Central memory CD4-positive, alpha-beta T cell (primary cell): ENCODE results near the gene HDAC5.
A peak's percentile ranks its signal among the peaks of the same experiment; 100 is the strongest.

Experiments used
- DNase-seq: peaks from one replicate; pipeline ENCODE4 v3.0.0; 2022

Gene HDAC5

DNA sequence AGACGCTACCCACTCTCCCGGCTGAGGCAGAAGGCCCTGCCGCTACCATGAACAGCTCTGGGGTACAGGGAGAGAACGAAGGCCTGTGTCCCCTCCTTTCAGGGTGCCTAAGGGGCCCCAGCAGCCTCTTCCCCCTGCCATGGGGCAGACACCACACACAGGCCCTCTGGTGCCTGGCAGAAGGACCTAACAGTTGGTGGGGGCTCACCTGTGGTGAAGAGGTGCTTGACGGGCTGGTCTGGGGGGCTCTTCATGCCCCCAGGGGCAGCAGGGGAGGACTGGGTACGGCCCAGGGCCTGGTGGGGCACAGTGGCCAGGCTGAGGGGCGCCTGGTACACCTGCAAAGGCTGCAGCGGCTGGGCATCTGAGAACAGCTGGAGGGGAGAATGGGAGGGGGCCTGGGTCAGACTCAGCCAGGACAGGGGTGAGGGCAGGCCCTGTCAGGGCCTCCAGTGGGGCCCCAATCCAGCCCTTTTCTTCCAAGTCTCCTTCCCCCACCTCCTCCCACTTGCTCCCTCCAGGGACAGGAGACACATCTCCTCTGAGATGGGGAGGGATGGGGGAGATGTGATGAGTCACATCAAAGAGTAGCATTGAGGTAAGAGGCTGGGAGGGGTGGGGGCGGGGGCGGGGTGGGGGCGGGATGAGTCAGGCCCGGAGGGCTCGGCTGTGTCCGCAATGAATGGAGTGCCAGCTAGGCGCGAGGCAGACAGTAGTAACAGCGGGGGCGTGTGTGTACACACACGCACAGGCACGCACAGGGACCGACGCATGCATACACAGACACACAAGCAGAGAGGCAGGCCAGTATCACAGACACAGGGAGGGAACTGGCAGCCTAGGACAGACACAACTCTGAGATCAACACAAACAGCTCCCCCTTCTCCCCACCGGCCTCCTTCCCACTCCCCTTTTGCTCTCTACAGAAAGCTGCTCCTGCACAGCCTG lies 36.8 kb downstream of the HDAC5 start:
- DNase-seq, result no peak

- no peak for DNase-seq
Measured at GRCh38 chr17:44085908-44086307, 37.5 kb downstream of the HDAC5 start.

DNA sequence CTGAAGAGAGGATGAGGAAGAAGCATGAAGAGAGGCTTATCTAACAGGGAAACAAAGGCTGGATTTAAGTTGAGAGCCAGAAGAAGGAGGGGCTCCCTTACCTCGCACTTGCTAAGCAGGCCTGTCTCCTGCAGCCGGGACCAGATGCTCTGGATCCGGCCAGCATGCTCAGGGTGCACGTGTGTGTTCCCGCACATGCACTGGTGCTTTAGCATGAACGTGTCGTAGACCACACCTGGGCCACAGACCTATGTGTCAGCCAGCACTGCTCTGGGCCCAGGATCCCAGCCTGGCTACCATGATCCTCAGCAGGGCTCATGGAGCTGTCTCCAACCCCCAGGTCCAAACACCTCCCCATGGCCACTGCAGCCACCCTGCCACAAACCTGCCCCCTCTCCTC lies 38.5 kb downstream of the HDAC5 start:
- DNase-seq, result no peak

GRCh38 chr17:44084131-44084538 lies 39.3 kb downstream of the HDAC5 start:
- DNase-seq, result no peak

GRCh38 chr17:44083250-44083849 lies 40.1 kb downstream of the HDAC5 start:
- DNase-seq, result no peak

GRCh38 chr17:44082256-44082927 lies 41.0 kb downstream of the HDAC5 start:
- no peak for DNase-seq

DNA sequence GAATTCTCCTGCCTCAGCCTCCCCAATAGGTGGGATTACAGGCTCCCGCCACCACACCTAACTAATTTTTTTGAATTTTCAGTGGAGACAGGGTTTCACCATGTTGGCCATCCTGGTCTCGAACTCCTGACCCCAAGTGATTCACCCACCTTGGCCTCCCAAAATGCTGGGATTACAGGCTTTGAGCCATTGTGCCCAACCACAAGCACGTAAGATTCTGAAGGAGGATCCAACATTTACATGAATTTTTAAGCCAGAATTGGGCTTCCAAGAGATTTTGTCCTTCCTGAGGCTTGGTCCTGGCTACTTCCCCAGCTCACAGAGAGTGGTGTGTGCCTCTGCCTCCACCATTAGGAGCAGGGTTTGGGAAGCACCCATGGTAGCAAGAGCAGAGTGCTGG lies 41.8 kb downstream of the HDAC5 start:
- DNase-seq, result no peak

GRCh38 chr17:44079877-44080821 lies 43.3 kb downstream of the HDAC5 start:
- DNase-seq, result no peak

GRCh38 chr17:44078412-44078811 lies 45.0 kb downstream of the HDAC5 start:
- DNase-seq, result no peak

DNA sequence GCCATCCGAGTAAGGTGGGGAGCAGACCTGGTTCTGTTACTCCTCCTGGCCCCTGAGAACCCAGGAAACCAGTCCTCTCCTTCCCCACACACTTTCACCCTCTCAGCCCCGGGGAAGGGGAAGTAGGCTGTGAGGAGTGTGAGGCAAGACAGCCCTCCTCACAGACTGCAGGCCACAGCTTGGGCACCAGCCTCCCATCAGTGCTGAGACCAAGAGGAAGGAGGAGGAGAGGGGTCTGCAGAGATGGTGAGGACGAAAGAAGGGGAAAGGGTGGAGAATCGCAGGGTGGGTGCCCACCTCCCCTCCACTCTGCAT lies 45.9 kb downstream of the HDAC5 start:
- no peak for DNase-seq

DNA sequence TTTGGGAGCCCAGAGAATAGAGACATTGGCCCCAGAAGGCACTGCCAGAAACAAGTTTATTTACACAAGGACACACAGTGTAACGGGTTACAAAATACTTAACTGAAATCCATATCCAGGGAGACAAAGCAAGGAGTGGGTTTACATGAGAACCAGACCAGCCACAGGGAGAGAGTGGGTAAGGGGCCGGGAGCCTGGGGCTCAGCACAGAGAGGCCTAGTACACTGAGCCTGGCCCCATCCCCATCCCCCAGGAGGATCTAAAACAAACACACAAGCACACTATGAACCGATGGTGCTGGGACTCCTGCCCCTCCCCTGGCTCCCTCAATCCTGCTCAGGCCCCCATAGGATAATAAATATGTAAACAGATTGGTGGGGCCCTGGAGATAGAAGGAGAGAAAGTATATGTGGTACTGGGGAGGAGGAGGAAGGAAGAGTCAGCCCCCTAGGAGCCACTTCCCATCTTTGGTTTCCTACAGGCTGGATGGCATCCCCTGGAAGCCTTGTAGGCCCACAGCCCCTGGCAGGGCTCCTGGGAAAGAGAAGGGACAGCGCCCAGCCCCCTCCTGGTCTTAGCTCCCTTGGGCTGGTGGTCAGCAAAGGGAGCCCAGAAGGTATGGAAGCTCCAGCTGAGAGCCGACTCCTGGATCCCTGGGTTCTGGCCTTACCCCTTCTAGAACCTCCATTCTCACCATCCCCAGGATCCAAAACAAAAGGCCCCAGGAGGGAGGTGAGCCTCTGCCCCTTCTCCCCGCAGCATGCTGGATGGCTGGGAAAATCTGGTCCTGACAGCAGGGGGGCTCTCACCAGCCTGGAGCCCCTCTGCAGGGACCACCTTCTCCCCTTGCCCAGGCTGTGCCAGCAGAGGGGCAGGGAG lies 46.5 kb downstream of the HDAC5 start:
- no peak for DNase-seq

DNA sequence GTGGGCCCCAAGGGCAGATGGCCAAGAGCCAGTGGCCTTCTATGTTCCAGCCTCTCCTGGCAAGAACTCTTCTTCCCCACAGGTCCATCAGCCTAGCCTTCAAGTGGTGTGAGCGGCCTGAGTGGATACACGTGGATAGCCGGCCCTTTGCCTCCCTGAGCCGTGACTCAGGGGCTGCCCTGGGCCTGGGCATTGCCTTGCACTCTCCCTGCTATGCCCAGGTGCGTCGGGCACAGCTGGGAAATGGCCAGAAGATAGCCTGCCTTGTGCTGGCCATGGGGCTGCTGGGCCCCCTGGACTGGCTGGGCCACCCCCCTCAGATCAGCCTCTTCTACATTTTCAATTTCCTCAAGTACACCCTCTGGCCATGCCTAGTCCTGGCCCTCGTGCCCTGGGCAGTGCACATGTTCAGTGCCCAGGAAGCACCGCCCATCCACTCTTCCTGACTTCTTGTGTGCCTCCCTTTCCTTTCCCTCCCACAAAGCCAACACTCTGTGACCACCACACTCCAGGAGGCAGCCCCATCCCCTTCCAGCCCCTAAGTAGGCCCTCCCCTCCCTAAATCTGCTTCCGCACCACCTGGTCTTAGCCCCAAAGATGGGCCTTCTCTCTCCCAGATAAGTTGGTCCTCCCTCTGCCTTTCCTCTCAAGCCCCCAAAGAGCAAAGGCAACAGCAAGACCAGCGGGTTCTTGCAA lies 47.7 kb downstream of the HDAC5 start:
- no peak for DNase-seq

- DNase-seq, result no peak
Measured at GRCh38 chr17:44074911-44075285, 48.5 kb downstream of the HDAC5 start.

DNA sequence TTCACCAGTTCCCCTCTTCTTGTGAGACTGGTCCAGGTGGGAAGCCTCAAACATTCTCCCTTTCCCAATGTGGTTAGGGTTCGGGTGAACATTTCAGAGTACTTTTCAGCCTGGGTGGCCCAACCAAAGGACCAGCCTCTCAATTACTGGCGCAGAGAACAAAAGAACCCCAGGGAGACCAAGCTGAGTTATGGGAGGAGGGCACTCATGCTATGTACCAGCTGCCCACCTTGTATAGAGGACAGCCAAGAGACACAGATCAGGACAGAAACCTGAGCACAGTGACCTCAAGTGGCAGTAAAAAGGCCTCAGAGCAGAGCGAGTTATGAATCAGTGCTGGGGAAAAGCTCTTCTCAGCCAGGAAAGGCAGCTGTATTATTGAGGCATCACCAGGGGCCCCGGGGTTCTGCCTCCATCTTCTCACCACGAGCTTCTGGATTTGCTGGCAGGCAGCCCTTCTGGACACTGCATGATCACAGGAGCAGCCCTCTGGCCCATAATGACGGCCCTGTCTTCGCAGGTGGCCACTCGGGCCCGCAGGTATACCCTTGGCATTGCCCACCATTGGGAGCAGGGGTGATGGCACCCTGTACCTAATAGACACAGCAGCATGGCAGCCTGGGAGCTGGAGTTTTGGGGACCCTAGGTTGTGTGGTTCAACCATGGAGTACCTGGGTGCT lies 49.1 kb downstream of the HDAC5 start:
- DNase-seq, result no peak

DNA sequence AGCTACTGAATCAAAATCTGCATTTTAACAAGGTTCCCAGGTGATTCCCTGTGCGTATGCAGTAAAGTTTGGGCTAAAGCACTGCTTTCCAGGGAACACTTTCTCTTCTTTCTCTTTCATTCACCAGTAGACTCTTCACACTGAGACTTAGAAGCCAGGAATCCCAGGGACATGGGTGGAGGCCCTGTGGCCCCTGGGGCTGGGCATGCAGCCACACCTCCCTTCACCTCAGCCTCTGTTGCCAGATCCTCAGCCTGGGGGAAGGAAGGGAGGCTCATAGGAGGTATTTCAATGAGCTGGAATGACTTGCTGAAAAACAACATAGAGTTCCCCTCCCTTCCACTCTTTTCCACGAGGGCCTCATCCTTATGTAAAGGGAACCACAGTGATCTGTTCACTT lies 51.7 kb downstream of the HDAC5 start:
- DNase-seq, result no peak

- DNase-seq, result no peak
Measured at GRCh38 chr17:44071198-44071520, 52.3 kb downstream of the HDAC5 start.

- DNase-seq, result peak; percentile 64
Measured at GRCh38 chr17:44070455-44071197, 52.8 kb downstream of the HDAC5 start, which contains the start of gene G6PC3. TSS of gene G6PC3 (plus strand) at chr17:44070735. CDS start at chr17:44070966, 231 bp downstream.

GRCh38 chr17:44069974-44070454 lies 53.4 kb downstream of the HDAC5 start:
- DNase-seq, result no peak

DNA sequence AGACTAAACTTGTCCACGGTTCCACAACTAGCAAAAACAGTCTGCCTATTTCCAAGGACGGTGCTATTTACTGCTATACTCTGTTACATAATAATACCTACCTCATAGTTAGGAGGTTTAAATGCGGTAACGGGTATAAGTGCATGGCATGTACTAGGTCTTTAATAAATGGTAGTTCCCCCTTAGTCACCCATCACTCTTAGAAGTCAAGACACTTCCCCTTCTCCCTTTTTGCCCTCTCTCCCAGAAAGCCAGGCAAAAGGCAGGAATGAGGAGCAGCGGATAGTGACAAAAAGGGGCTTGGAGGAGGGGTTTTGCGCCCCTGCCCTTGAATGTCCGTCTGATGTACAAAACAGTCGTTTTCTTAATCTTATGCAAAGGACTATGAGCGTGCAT lies 55.9 kb downstream of the HDAC5 start:
- DNase-seq, result no peak
